Nucleus accumbens (tissue), 56 donors: ENCODE measurements around the gene SLC12A3.

Source experiments
- DNase-seq, 56 donors: peaks; one replicate each; lab custom pipeline; 2025; lab: John Stamatoyannopoulos, UW

The SLC12A3 gene

GRCh38 chr16:56961386-56961785 is 96.4 kb downstream of the SLC12A3 start:
- DNase-seq = no peak

GRCh38 chr16:56961851-56962281 is 96.9 kb downstream of the SLC12A3 start, which contains the start of gene CETP:
CETP (plus strand) TSS chr16:56961950; CDS start chr16:56961980, 30 bp downstream.
- DNase-seq = no peak

GRCh38 chr16:56964243-56965148 is 99.5 kb downstream of the SLC12A3 start:
- DNase-seq = peak in 43 of 56 donors; percentile 14 to 76 (median 42)
